T-helper 22 cell (primary cell): Measurements from ENCODE around the gene CXXC4.

Source experiments
- DNase-seq: peaks from one replicate; pipeline ENCODE4 v3.0.0-alpha.2; 2020; ENCODE audit warnings: low read depth

Gene CXXC4

DNA sequence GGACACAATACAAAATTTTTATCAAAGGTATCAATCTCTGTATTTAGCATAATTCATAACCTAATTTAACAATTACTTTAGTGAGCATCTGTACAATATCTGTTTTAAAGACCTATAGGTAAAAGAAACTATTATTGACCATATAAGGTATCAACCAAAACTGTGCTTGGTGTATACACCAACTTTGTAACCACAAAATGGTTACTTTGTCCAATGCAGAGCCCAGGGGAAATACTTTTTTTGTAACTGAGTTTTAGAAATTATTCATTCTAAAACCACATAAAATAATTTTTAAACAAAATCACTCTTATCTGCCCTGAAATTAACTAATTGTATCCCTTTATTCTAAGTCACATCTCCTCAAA is 5.0 kb downstream of the CXXC4 start:
- DNase-seq, result no peak

DNA sequence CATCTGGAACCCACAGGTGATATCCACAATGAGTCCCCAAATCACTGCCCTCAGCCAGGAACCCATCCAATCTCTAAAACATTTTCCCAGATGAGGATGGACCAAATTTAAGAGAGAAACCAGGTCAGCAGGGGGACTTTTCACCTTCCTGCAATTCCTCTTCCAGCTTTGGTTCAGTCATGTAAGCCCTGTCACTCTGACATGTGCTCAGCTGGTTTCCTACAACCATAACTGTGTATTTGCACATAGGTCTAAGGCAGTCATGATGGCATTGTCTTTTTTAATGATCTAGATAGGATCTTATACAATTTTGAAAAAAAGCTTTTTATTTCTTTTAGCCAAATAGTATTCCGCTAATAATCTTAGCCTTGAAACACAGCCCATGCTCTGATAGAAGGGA is 6.5 kb downstream of the CXXC4 start:
- DNase-seq, result no peak

DNA sequence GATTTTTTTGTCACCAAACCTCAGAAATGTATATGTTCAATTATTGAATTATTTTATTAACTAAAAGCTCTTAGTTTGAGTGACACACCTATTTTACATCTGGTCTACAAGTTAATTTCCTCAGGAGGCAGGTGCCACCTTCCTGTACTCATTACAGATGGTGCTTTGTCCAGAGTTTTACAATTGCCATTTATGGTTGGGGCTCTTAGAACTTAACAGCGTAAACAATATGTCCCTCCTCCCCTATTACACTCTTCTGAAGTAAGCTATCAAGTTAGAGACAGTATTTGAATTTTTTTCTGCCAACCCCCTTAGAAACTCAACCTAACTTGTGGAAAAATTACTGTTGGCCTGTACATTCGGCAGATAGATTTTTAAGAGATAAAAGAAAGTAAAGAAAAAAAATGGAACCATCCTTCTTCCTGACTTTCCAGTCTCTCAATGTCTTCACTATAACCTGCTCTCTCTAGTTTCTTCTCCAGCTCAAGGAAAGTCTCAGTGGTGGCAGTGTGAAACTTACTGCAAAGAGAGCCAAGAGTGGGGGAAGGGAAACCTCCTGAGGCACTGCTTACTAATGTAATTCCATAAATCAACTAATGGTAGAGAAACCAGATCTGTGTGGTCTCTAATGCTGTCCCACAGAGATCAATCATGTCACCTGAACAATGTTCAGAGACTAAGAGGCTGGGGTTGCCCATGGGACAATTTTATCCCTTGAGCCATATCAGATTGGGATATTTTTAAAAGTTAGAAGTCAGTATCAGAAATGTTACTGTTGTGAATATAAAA is 7.8 kb downstream of the CXXC4 start:
- no peak for DNase-seq

DNA sequence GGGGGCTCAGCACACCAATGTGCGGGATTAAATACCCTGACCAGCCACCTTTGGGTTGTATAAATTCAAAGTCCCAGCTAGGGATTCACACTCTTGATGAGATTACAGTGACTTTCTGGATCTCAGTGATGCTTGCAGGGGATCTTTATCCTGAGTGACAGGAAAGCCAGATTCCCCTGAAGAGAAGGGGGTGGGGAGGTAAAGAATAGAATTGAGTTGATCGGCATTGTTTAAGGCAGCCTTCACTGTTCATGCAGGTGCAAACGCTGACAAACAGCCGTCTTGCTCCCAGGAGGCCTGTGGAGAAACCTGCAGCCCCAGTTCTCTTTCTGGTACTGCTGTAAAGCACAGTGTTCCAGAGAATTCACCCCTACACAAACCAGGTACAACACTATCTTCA is 19.0 kb downstream of the CXXC4 start:
- DNase-seq, result no peak

DNA sequence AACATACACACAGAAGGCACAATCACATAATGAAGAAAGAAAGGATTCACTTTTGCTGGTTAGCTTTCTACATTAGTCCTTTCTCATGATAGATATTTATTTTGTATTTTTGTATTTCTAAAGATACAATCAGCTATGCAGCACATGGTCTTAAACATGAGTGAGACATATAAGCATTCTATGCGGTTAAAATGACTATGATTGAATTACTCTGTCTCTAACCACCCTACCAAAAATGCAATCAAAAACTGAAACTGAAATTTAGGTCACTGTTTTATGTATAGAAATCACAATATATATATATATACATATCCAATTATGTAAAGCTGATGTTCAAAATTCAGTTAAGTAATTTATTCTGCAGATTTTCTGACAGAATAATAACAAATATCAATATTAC is 21.9 kb downstream of the CXXC4 start:
- no peak for DNase-seq

DNA sequence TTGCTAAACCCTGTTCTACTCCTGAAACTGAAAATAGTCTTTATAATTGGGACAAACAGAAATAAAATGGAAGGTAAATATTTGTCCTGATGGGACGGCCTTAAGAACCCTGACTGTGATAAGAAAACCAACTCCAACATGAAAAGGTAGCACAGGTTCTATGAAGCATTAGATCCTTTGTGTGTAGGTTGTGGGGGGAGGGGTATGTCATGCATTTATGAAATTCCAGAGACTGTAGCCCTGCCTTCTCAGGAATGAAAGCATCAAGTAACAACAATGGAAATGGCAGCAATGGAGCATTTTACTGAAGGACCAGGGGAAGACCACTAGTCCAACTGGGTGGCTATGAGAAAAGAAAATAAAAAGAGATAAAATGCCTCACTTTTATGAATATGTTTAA is 23.9 kb downstream of the CXXC4 start:
- DNase-seq, result no peak

DNA sequence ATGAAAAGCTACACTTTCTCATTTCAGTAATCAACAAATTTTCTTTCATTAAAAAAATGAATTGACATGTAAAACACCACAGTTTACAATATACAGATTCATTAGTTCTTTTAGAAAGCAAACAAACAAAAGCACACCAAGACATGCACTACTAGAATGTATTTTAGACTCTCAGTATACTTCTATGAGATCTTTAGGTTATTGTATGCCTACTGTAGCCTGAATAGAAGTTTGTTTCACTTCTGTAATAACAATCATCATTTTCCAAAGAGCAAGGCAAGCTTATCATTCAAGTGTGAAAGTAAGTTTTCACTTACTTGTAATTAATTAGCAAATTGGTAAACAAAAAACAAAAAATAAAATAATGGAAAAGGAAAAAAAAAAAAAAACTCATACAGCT is 24.9 kb downstream of the CXXC4 start:
- DNase-seq, result no peak

DNA sequence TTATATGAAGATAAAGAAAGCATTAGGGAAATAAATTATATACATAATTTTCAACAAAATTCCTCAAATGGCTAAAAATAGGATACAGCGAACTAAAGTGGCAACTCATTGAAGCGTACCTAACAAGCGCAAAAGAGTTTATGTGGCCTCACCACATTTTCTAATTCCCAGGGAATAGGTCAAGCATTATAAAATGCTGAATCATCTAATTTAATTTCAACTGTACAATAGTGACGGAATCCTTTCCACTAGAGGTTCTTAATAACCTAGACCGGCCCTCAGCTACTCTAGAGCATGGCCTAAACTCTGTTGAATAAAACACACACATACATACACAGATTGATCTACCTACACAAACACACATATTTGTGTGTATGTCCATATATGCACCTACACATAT is 29.1 kb downstream of the CXXC4 start:
- DNase-seq, result no peak

DNA sequence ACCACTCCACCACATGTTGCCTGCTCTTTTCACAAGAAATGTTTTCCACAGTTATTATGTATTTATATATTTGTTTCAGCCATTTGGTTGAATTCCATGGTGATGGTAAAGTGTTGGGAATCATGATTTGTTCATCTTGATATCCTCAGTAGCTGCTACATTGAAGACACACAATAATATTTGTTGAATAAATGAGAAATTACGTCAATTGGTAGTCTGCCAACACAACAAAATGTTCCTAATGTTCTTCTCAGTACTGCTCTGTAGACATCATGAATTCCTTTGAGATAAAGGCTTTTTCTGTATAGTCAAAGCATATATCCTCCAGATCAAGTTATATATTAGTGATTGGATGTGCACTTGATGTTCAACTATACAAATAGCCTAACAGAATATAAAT is 29.5 kb downstream of the CXXC4 start:
- DNase-seq, result no peak

DNA sequence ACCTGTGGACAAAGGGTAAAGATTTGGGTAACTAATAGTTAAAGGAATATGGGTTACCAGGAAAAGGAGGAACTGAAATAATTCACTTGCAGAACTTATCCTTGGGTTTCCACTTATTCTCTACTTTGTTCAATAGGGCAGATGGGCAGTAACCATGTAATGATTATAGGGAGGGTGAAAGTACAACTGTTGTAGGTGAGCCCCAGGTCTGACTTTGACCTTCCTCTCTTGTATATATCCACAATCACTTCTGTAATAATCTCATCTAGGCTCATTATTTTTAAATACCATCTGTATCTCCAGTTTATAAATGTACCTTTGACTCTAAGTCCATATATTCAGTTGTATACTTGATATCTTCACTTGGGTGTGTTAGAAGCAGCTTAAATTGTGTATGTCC is 32.1 kb downstream of the CXXC4 start:
- no peak for DNase-seq

DNA sequence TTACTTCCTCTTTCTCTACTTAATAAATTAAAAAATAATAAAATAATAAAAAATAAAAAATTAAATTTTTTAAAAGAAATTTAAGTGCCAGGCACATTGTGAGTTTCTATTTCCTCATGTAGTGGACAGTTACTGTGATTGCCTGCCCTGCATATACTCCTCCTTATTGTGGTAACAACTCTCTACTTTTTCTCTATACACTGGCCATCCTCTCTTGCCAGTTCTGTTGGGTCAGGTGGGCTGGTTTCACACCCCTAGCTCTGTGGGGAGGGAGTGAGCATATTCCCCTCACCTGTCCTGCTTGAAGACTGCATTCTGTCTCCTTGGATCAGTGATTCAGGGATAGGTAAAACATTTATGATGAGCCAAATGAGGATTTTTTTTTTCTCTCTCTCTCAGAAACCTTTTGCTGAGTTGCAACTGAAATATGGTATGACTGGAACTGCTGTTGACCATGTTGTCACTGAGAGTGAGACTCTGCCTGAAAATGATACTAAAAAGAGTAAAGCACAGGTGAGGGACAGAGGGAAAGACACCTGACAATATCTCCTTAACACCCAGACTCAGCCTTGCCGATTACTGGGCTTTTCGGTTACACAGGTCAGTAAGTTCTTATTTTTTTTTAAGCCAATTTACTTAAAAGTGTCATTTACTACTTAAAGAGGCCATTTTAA is 37.2 kb downstream of the CXXC4 start:
- no peak for DNase-seq

DNA sequence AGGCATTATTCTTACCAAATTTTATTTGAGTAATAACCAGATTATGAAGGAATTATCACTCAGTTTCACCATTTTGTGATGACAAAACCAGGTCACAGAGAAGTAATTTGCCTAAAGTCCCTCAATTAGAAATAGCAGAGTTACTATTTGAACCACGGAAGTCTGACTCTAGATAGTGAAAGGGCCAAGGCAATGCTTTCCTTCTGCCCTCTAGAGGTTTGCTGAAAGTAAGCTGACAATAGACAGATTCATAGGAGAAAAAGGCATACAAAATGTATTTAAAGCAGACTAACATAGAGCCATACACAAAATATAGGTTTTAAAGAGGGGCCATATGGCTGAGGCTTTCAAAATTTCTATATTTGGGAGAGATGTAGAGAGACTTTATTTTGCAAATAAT is 43.1 kb downstream of the CXXC4 start:
- DNase-seq, result no peak

DNA sequence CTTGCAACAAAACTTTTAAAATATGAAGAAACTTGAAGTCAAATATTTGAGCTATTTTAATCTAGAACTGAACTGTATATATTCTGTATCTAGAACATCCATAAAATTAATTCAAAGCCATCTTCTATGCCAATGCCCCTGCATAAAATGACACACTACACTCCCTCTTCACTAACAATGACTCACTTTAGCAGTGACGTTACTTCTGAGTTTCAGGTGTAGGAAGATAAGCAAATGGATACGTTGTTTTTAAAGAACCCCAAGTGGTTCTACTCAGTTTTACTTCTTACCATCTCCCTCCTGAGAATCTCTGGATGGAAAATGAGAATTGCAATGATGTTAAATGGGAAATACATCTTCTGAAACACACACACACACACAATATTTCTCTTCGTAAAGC is 45.2 kb downstream of the CXXC4 start:
- no peak for DNase-seq

DNA sequence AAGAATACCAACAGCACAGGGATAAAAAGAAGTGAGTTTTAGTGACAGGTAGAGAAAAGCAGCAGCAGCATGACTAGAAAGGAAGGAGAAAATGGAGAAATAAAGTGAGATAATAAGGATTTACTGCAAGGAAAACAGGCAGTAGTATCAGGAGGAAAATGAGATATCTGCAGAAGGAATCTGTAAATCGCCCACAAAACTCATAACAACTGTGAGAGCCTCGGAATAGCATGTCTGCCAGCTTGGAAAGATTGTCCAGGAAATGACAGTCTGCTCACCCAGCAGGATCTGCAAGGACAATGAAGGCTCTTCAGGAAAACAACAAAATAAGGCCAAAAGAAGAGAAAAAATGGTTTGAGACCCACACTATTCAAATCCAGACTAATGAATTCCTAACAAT is 47.4 kb downstream of the CXXC4 start:
- DNase-seq, result no peak

DNA sequence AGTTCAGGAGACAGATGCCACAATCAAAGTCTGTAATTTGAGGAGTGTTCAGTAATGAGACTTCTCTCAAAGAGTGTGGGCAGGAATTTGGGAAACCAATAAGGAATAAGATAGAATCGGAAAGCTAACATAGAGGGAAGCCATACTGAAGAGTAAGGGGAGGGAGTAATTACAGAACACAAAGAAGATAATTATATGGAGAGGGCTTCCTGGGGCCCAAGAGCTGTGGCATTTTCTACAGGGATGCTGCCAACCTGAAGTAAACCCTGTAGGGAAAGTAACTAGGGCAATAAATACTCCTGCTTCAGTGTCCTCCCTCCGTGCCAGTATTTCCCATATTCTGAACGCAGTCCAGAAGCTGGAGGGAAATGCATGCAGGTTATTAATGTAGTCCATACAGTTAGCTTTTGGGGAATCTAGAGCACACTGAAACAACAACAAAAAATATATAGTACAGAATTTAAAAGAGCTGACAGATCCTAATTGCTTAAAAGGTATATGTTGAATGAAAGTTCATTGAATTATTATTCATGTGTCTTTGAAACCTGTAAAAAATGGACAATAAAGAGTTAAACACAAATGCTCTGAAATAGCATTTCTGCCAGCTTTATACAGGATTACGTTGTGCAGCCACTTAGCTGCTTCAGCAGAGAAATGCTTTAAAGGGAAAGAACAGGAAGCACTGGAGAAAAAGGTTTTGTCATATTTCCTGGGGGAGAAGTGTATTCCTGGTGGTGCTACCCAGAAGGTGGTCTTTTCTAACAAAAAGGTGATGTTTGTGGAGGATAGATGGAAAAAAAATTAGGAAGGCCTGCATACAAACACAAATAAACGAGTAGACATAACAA is 48.0 kb downstream of the CXXC4 start:
- no peak for DNase-seq

DNA sequence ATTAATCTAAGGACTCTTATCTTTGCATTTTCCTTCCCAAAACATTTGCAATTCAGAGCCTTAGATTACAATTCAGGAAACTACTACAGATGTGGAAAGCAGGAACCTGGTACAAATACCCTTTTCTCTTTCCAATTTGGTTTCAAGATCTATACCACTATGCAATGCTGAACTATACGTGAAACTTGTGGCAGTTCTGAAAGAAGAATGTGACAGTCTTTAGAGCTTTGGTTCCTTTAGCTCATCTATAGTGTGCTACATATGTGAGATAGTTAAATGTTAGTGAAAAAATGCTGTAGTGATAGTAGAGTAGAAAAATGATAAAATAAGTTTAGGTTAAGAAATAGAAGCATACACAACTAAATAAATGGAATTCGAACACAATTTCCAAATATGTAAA is 50.0 kb downstream of the CXXC4 start:
- no peak for DNase-seq

DNA sequence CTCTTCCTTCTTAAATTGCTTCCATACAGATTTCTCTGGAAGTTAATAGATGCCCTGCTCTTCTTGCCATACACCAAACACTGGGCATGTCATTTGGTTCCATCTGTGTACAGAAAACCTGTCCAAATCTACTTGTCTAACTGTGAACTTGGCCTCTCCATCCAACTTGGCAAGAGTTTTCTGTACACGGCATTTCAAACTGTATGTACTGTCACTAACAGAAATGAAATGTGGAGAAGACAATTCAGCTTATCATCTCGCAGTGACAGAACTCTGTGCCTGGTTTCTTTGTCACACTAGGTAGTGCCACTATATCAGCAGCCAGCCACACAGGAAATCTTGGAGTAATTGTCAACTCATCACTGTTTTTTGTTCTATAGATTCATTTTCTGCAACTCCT is 58.2 kb downstream of the CXXC4 start:
- no peak for DNase-seq

DNA sequence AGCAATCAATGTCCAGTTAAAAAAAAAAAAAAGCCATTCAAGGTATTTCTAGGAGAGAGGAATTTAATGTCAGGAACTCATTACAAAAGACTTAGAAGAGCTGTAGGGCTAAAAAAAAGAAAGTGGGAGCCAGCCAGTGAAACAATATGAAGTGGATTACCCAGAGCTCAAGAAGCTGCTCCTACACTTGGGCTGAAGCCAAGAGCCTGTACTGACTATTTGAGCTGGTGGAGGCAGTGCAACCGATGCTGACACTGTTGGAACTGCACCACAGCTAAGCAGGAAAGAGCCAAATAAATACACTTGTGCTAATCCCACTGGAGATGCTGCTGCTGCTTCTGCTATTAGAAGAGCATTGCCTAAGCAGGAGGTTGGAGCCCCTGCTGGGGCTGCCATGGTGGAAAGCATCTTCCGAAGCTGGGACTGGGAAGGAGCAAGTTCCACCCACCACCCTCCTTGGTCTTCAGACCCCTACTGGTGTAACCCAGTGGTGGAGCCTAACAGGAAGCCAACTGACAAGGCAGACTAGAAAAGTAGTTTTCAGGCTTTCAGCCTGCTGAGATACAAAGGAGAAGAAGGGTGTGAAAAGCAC is 65.4 kb downstream of the CXXC4 start:
- no peak for DNase-seq

DNA sequence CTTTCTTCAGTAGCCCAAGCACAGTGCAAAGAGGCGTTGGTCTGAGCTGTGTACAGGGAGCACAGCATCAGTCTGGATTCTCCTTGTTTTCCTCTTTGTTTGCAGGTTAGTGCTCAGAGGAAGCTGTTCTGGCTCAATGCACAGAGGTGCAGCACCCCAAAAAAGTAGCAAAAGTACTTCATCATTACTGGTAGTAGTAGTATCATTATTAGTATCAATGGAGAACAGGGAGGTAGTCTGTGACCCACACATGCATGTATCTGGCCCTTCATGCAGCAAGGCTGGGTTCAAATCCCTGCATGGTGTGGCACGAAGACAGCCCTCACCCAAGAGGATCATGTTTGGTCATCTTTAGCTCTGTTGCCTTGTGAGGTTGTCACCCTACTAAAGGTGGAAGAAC is 68.7 kb downstream of the CXXC4 start:
- no peak for DNase-seq

DNA sequence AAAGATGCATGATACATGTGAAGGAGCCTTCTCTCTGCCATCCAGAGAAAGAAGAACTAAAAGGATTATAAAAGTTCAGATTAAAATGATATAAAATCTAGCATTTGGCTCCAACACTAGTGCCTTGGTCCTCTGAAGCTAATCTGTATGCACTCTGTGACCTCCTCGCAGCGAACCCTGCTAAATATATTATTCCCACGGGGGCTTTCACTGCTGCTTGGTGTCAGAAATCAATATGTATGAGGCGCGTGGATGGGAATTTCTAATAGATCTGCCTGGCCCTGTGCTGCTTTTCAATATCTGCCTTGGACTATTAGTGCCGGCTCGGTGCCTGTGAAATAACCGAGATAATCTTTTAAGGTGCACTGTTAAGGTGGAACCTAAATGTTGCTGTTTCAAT is 69.7 kb downstream of the CXXC4 start:
- DNase-seq, result no peak

DNA sequence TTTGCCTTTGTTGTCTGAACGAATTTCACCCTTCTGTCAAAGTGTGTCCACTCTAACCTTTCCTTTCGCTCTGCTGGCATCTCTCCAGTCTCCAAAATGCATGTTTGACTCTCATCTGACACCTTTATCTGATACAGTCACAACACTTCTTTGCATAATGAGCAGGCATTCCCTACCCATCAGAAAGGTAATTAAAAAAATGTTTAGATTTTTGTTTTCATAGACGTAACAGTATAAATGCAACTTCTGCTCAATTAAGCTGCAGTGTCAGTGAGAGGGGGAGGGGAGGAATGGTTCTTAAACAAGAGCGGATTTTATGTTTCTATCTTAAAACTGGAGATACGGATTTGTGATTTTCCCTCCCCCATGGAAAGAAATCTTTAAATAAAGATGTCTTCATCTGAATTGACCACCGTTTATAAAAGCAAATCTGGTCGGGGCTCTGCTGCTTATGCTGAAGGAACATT is 70.2 kb downstream of the CXXC4 start:
- no peak for DNase-seq

DNA sequence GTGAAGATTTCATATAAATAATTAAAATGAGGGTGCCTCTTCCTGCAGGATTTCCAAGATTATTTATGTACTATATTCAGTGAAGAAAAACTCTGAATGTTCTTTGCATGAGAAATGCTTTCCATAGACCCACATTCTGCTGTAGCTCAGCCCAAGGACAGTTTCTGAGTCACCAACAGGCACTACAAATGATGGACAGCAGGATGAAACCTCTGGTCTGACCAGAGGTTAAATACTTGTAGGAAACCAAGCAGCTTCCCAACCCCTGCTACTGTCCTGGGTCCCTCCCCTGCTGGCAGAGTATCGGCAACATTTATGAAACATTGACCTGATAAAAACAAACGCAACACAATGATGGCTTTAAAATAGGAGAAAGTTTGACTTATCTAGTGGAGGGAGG is 73.1 kb downstream of the CXXC4 start:
- no peak for DNase-seq

DNA sequence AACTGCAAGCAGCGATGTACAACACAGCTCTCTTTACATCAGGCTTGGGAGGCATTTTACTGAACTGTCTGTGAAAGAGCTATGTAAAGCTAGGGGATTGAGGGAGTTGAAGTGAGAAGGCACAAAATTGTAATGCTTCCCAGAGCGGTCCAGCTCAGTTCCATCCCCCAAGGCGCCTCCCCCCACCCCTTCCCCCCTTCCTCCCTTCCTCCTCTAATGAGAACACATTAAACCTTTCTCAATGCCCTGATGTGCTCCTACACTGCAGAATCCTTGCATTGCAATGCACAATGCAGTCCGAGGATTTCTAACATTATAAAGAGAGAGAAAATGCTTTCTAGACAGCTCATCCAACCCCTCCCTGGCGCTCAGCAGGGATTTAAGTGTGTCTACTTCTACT is 73.9 kb downstream of the CXXC4 start:
- no peak for DNase-seq
